ENCODE data around the gene UBAP2L.

DNA sequence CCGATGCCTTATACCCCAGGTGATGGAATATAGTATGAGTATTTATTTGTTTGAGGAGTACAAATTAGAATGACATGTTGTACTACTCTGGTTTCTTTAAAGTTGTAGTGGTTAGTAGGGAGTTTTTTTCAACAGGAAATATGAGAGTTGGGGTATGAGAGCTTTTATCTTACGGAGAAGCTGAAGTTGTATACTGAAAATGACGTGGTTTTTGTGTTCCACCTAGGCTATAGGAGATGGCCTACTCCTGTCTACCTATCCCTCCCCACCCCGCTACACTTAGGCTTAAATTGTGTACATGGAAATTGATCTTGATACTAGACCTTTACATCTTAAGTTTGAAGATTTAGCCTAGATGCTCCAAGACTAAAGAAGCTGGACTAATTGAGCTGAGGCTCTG is 44.8 kb downstream of the UBAP2L start:
- TF ChIP-seq, protein P1, sequence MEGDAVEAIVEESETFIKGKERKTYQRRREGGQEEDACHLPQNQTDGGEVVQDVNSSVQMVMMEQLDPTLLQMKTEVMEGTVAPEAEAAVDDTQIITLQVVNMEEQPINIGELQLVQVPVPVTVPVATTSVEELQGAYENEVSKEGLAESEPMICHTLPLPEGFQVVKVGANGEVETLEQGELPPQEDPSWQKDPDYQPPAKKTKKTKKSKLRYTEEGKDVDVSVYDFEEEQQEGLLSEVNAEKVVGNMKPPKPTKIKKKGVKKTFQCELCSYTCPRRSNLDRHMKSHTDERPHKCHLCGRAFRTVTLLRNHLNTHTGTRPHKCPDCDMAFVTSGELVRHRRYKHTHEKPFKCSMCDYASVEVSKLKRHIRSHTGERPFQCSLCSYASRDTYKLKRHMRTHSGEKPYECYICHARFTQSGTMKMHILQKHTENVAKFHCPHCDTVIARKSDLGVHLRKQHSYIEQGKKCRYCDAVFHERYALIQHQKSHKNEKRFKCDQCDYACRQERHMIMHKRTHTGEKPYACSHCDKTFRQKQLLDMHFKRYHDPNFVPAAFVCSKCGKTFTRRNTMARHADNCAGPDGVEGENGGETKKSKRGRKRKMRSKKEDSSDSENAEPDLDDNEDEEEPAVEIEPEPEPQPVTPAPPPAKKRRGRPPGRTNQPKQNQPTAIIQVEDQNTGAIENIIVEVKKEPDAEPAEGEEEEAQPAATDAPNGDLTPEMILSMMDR (conservative IDR thresholded peaks at IDR 0.05 in 1 of 2, IDR thresholded peaks at IDR 0.05 in 1 of 2; ENCODE audit: low read depth in 1 of 2, low read length in 2 of 2): no peak
- TF ChIP-seq EZH2 (IDR thresholded peaks at IDR 0.05; ENCODE audit: low read length, missing control alignments): no peak
